Stimulated activated CD4-positive, alpha-beta T cell treated with anti-CD3 and anti-CD28 coated beads, Interleukin-4, amount 100 ng/mL, for 4 hours (primary cell): Measurements from ENCODE around the gene FBXL20.
"Not testable (repeated sequence)": the region's sequence is repeated elsewhere in the genome, so short reads cannot be mapped to it uniquely, and the experiment has no call there.

Experiments
- DNase-seq, 2 experiments: peaks; one replicate each; pipeline ENCODE4 v3.0.0-alpha.2; 2020

FBXL20 gene

DNA sequence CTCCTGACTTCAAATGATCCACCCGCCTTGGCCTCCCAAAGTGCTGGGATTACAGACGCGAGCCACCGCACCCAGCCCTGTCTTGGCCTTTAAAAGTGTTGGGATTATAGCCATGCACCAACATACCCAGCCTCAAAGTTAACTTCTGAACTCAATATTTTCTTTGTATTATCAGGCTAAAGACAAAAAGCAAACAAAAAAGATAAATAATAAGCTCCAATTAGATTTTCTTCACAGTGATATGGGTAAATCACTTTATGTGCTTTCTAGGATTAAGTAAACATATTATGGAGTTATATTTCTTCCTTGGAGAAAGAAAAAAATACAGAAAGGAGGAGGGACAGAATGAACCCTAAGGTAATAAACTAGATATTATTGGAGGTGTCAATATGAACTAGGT lies 74.3 kb downstream of the FBXL20 start:
- DNase-seq = no peak

DNA sequence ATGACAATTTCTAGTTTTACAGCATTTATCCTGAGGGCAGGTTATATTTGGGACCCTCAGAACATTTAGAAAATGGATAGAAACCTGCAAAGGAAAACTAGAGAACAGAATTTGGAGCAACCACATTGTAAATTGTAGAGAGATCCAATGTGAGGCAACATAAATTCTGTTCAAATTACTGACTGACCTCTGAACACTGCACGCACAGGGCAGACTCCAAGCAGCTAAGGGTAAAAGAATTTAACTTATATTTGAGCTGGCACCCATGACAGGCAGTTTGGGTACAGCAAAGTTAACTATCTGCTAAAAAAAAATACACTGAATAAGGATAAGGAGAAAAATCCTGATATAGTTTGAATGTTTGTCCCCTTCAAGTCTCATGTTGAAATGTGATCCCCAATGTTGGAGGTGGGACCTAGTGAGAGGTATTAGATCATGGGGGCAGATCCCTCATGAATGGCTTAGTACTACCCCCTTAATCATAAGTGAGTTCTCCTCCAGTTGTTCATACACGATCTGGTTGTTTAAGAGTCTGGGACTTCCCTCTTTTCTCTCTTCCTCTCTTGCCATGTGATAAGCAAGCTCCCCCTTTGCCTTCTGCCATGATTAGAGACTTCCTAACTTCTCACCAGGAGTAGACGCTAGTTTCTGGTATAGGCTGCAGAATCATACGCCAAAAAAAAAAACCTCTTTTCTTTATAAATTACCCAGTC lies 75.7 kb downstream of the FBXL20 start:
- DNase-seq = no peak

DNA sequence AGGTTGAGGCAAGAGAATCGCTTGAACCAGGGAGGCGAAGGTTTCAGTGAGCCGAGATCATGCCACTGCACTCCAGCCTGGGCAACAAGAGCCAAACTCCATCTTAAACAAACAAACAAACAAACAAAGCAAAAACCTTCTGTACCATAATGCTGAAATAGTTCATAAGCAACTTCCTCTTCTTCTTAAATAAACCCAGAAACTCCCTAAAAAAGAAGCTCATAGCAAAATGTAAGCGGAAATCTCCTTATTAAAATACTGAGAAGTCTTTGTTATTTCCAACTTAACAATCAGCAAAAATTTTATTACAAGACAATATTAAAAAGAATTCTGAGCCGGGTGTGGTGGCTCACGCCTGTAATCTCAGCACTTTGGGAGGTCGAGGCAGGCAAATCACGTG lies 82.8 kb downstream of the FBXL20 start:
- no peak for DNase-seq

- no peak for DNase-seq
Measured at GRCh38 chr17:39306509-39307212, 94.8 kb downstream of the FBXL20 start.

DNA sequence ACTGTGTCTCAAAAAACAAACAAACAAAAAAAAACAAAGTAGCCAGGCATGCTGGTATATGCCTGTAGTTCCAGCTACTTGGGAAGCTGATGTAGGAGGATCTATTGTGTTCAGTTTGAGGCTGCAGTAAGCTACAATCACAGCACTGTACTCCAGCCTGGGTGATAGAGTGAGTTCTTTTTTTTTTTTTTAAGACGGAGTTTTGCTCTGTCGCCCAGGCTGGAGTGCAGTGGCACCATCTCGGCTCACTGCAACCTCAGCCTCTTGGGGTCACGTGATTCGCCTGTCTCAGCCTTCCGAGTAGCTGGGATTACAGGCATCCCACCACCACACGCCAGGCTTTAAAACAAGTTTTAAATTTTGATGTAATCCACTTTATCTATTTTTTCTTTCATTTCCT lies 95.4 kb downstream of the FBXL20 start:
- no peak for DNase-seq

GRCh38 chr17:39304188-39304587 lies 97.2 kb downstream of the FBXL20 start:
- DNase-seq = no peak

GRCh38 chr17:39294060-39294459 lies 107.4 kb downstream of the FBXL20 start:
- DNase-seq = no peak

DNA sequence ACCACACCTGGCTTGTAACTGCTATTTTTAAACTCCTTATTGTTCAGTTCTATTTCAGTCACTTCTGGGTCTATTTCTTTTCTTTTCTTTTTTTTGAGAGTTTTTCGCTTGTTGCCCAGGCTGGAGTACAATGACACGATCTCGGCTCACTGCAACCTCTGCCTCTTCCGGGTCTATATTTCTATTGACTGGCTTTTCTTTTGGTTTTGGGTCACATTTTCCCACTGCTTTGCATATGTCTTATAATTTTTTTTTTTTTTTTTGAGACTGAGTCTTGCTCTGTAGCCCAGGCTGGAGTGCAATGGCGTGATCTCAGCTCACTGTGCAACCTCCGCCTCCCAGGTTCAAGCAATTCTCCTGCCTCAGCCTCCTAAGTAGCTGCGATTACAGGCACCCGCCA lies 108.9 kb downstream of the FBXL20 start:
- DNase-seq = not testable (repeated sequence)

- not testable (repeated sequence) for DNase-seq
Measured at GRCh38 chr17:39286513-39286912, 114.9 kb downstream of the FBXL20 start.

DNA sequence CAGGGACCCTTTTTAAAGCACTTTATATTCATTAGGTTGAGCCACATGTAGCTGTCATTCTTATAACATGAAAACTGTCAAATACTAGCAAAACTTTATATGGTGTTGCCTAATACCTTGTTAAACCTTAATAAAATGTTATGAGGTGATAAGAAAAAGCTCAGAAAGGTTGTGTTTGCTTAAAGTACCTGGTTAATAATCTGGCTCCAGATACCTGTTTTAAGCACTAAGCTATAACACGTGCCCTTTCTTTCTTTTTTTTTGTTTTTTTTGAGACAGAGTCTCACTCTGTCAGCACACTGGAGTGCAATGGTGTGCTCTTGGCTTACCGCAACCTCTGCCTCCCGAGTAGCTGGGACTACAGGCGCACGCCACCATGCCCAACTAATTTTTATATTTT lies 116.7 kb downstream of the FBXL20 start:
- DNase-seq = no peak

GRCh38 chr17:39283896-39284295 lies 117.5 kb downstream of the FBXL20 start:
- DNase-seq = no peak

GRCh38 chr17:39283098-39283497 lies 118.3 kb downstream of the FBXL20 start:
- DNase-seq = no peak

GRCh38 chr17:39281806-39282205 lies 119.6 kb downstream of the FBXL20 start:
- no peak for DNase-seq

- not testable (repeated sequence) for DNase-seq
Measured at GRCh38 chr17:39278246-39278645, 123.2 kb downstream of the FBXL20 start.

DNA sequence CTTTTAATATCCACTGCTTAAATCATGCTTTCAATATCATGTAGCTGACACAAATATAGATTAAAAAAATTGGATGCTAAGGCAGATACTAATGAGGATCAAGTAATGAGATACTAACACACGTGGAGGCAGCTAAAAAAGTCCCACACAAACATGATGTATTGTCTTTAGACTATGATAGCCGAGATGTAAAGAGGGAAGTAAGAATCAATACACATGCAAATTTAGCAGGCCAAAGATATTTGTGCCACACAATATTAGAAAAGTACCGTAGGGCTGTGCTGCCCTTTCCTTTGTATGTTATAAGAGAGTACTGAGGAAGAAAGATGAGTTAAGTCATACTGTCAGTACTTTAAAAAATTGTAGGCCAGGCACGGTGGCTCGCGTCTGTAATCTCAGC lies 124.3 kb downstream of the FBXL20 start:
- no peak for DNase-seq

- no peak for DNase-seq
Measured at GRCh38 chr17:39276113-39276512, 125.3 kb downstream of the FBXL20 start.

GRCh38 chr17:39271546-39271945 lies 129.9 kb downstream of the FBXL20 start:
- no peak for DNase-seq

DNA sequence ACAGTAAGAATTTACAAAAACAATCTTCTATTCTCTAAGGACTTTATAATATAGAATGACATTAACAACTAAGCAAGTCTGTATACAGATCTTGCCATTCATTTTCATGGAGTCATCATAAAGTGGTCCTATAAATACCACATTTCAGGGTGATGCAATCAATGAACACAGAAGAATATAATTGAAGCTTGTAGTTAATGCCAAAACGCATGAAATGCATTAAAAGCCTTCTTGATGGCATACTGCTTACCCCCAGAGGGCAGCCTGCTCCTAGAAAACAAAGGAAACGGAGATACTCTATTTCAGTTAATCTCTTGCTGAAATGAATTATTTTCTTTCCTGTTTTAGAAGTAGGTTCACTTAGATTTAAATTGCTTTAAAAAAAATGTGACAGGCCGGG lies 130.5 kb downstream of the FBXL20 start:
- DNase-seq = no peak

GRCh38 chr17:39264119-39264518 lies 137.3 kb downstream of the FBXL20 start:
- DNase-seq = no peak

- peak in 1 of 2 experiments; percentile 15 for DNase-seq
Measured at GRCh38 chr17:39261286-39261685, 140.1 kb downstream of the FBXL20 start.

DNA sequence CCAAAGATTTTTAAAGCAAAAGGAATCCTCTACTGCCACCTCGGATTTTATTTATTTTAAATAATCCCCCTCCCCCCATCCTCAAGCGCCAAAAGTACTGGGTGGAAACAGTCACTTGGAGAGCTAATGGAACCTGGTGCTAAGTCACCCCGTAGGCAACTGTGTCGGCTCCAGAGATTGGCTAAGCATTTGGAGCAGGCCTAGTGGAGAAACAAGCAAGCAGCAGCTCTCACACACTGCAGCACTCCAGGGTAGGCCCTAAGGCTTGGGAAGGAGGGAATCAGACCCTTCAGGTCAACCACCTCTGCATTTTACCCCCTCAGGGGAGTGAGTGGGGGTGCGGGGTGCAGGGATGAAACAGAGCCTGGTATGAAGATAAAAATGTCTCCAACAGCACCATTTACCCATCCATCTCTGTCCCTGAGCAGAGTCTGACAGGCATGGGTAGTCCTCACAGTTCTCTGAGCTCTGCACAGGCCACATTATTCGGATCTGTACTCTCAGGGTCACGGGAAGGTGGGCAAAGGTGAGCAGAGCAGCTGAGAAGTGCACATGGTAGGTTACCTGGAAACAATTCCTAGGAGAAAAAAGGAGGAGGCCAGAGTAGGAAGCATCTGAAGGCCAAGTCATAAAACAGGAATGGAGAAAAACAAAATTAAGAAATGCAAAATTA lies 148.5 kb downstream of the FBXL20 start:
- no peak for DNase-seq

GRCh38 chr17:39251997-39252396 lies 149.4 kb downstream of the FBXL20 start:
- DNase-seq = no peak

- DNase-seq = not testable (repeated sequence)
Measured at GRCh38 chr17:39250076-39250475, 151.3 kb downstream of the FBXL20 start.

GRCh38 chr17:39246274-39246673 lies 155.2 kb downstream of the FBXL20 start:
- DNase-seq = no peak
